ENCODE results near the gene NKAIN2.
"Not testable (repeated sequence)": the region's sequence is repeated elsewhere in the genome, so short reads cannot be mapped to it uniquely, and the experiment has no call there.

NKAIN2 gene

DNA sequence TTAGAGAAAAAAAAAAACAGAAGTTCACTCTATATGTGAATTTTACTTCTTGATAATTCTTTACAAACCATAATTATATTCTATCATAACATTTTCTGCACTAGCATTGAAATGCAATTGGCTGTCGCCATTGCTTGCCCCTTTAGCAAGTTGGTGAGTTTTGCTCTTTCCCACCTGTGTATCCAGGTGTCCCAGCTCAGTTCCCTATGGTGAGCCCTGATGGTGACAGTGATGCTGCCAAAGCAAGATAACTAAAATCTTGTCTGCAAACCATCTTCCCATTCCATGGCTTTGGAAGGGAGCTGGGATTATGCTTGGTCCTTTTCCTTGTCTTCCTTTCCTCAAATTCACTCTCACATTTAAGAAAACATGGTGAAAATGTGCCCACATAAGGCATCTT, 429.6 kb downstream of the NKAIN2 start:
- DNase-seq = no peak

DNA sequence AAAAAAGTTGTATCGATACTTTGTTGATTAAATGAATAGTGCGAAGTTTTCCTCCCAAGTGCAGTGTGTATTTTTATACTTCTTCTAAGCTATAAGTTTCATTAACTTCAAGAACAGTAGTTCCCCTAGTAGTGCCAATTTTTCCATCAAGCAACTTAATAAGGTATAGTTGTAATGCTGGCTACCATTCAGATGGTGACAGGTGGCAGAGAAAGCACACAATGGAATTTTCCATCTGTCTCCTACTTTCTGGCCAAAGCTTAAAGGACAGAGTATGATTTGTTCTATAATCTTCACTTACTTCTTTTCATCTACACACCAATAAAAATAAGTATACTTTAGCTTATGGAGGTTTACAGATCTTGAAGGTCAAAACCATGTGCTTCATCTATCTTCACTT, 431.1 kb downstream of the NKAIN2 start:
- DNase-seq = no peak

DNA sequence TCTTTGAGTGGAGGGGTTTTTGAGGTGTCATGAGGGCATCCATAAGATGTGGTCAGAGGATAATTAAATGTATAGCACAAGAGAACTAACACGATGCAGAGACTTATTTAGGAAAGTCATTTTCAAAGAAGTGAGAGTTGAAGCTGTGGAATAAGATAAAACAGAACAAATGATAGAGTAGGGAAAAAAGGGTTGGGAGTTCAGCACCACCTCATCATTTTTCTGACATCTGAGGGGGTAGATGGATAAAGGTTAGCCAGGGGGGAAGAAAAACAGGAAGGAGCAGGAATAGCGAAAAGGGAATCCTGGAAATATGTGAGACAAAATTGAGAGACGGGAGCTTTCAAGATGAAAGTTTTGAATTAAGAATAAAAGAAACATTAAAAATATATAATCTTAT, 434.2 kb downstream of the NKAIN2 start:
- no peak for DNase-seq

DNA sequence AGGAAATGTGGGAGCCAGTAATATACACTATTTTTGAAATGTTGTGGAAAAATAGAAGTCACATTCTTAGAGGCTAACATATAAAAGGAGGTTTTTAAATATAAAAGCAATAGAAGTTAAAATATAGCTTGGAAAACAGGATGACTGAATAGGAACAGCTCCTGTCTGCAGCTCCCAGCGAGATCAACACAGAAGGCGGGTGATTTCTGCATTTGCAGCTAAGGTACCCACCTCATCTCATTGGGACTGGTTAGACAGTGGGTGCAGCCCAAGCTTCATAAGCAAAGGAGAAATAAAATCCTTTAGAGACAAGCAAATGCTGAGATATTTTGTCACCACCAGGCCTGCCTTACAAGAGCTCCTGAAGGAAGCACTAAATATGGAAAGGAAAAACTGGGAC, 434.7 kb downstream of the NKAIN2 start:
- DNase-seq = not testable (repeated sequence)

DNA sequence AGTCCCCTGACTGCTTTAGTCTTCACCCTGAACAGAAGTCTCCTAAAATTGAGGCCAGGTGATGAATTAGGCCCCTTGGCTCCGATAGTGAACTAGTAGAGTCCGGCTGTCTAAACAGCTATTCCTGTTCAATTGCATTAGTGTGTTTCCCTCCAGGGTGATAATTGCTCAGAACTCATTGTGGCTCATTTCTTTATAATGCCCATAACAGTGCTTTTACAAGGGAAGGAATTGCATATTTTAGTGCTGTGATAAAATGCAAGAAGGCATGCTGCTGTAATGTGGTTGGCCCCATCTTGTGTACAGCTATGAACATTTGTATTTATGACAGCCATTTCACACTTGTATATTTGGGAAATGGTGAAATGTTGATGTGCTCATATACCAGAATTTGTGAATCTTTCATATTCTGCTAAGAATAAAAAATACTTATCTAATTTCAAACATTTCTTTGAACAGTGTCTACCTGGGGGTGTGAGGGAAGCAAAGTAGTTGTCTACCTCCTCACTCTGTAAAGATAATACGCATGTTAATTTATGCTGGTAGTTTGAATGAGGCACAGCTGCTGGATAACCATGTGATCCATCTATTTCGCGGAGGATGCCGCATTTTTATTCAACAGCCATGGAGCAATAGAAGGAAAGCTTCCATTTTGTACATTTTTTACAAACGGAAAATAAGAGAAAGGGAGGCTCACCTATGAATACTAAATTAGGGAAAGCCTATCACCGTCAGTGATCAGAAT, 451.4 kb downstream of the NKAIN2 start:
- no peak for DNase-seq

DNA sequence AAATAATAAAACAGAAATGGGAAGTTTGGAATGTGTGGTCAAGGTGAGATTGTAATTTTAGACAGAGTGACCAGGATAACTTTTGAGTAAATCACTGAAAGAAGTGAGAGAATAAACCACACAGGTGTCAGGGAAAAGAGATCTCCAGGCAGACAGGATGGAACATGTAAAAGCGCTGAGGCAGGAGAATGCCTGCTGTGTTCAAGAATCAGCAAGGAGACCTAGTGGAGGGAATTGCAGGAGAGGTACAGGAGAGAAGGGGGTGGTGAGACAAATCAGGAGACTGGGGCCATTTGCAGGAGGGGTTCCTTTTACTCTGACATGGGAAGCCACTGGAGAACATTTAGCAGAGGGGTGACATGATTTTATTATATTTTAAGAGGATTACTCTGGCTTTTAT, 456.7 kb downstream of the NKAIN2 start:
- DNase-seq = no peak

DNA sequence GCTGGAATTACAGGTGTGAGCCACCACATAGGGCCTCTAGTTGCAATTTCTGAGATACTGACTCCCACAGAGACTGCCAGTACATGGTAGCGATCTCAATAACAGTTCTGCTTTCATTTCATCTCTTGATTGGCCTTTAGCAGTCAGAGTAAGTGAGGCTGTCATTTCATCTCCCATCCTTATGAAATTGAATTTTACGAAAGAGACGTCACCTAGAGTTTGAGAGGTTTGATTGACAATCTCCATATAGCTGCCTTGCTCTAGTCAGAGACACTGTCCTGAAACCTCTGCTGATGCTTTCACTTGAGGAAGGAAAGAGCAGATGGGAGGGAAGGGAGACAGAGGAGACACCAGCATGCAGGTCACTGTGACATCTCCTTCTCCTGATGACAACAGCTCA, 466.1 kb downstream of the NKAIN2 start:
- DNase-seq = no peak

DNA sequence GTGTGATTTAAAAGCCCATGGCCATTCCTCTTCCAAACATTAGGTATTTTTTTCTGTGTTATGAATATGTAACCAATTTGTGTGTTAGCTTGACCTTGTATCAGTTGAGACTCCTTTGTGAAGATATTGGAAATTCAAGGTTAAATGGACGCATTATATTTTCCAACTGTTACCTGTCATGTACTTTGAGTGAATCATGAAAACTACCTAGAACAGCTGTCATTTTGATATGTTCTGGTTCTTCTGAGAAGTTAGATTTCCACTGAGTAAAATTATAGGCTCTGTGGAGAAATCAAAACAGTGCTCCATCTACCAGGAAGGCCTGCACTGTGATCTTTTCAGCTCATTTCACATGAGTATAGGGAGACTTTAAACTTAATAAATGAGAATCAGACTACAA, 470.0 kb downstream of the NKAIN2 start:
- DNase-seq = no peak

DNA sequence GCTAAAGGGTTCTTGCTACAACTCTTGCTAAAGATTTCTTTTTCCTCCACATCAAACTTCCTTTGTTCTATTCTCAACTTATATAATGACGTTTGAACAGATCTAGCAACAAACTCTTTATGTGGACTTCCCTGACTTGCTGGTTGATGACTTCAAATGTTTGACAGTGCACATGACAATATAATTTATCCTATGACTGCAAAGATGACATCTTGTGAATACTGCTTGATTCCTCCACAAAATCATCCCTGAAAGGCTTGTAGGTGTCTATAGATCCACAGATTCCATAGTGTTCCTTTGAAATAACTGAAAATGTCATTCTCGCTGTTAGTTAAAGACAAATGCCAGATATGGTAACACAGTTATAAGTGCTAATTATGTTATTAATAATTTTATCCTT, 478.9 kb downstream of the NKAIN2 start:
- no peak for DNase-seq

DNA sequence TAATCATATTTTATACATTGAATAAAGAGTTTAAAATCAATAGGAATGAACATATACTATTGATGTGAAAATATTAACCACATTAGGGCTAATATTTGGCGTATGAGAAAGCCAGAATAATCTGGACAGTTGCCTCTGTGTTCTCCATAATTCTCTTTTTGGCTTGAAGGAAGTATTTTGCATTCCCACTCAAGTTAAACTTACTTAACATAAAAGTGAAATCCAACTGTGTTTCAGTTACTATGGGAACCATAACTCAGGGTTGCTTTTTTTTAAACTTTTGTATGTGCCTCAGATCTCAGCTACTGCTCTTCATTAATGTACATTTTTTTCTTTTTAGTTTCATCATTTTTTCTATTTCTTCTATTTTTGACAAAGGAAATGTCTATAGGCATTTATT, 479.8 kb downstream of the NKAIN2 start:
- DNase-seq = no peak

DNA sequence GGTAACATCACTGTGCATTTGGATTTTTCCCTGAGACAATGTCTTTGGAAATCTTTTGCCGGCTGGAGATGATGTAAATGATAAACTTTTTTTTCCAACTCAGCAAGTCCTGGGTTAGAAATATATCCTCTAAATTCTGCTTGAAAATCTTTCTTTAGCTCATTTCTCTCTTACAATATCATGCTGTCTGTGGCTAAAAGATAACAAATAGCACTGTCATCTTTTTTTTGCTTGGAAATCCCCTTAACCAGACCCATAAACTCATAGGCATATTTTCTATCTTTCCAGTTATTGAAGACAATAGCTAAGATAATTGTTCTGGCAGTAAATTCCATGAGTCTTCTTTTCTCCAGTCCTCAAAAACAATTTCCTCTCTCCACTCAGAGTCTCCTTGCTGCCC, 481.5 kb downstream of the NKAIN2 start:
- no peak for DNase-seq

DNA sequence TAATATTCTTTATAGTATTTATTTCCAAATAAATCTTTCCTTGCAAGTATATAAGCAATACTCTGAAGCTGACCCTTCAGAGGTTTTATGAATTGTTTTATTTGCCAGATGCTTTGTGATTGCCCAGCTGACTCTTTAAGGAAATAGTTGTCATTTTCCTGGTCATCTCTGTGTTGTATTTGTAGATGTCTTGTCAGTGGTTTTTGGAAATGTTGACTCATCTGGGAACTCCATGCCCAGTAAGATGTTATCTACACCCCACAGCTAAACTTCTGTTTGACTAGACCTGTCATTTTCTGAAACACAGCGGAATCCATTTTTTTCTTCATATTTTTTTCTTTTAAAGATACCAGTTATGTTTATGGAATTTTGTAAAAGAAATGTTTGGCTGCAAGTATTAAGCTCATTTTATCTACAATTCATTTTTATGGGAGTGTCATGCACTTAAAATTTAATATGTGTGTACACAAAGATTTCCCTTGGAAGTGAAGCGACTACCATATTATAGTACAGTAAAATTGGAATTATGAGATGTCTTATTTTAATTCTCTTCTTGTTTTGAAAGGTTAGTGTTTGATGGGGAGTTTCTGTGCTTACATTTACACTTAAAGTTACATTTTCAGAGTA, 491.0 kb downstream of the NKAIN2 start:
- DNase-seq = no peak

DNA sequence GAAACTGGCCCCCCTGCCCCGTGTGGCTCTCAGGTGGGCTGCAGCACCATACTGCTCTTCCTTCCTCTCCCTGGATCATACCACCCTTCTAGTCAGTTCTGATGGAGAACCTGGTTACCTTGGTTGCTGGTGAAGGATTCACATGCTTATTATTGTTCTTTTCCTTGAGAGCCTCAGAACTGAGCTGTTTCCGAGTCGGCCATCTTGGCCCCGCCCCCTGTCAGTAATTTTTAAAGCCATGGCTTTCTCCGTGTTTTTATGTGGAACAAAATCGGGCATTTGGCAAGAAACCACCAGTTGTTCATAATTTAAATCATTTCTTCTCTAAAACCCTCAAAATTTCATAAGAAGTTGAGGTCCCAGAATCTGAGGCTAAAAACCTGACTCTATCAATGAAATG, 493.8 kb downstream of the NKAIN2 start:
- DNase-seq = no peak

DNA sequence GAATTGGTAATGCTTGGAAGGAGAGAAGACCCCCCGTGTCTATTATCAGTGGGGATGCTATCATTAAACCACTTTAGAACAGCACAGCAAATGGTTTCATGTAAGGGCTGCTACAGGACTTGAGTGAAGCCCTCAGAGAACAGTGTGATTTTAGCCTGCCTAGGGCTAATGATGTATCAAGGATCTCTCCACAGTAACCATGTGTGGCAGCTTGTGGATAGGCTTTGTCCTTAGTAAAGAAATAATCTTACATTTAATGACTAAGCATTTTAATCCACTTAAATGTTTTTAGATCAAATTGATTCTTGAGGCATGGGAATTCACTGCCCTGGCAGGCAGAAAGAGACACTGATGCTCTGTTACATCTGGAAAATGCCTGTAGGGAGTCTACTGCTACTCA, 495.1 kb downstream of the NKAIN2 start:
- DNase-seq = no peak

DNA sequence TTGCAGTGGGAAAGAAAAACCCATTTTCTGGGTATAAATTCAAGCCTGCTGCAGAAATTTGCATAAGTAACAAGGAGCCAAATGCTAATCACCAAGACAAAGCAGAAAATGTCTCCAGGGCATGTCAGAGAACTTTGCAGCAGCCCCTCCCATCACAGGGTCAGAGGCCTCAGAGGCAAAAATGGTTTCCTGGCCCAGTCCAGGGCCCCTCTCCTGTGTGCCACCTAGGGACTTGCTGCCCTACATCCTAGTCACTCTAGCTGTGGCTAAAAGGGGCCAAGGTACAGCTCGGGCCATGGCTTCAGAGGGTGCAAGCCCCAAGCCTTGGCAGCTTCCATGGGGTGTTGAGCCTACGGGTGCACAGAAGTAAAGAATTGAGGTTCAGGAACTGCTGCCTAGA, 497.2 kb downstream of the NKAIN2 start:
- not testable (repeated sequence) for DNase-seq

DNA sequence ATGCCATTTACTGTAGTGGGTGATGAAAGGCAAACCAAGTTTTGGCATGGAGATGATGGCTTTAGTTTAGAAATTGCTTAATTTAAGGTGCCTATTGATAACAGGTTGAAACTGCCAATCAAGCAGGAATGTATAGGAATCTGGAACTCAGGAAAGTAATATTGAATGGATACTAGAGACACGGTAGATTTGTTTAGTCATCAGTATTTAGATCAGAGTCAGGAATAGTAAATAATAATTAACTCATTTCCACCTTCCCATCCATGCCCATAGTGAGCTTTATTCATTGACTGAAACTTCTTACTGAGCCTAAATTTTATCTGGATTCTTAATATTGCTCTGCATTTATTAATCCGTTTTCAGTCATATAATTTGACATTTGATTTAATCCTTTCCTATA, 500.3 kb downstream of the NKAIN2 start:
- no peak for DNase-seq

DNA sequence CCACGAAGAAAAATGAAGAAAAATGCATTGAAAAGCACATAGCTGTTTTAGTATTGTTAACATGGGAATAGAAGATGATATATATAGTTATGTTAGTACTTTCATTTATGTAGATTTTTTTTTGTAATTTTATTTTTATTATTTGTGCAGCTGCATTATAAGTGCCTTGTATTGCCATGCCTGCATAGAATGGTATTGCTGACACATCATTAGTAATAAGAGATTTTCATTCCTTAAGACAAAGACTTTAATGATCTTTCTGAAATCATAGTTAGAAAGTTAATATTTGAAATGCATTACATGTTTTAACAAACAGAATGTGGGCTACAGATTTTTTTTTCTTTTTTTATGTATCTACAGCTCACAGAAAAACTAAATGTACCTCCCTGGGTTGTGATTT, 506.5 kb downstream of the NKAIN2 start:
- no peak for DNase-seq

DNA sequence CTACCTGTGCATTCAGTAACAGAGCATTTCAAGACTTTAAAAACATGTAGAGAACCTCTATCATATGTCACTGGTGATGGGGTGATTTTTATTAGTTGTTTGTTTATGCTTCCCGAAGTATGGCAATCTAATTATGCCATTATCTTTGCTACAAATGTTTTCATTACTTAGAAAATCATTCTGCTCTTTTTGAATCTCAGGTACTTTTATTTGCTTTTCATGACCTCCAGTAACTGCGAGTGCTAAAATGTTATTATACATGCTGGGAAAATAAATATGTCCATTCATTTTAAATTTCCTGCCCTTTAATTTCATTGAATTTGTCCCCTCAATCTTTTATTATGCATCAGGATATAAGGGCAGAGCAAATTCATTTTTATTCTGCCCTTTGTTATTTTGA, 515.7 kb downstream of the NKAIN2 start:
- DNase-seq = no peak

DNA sequence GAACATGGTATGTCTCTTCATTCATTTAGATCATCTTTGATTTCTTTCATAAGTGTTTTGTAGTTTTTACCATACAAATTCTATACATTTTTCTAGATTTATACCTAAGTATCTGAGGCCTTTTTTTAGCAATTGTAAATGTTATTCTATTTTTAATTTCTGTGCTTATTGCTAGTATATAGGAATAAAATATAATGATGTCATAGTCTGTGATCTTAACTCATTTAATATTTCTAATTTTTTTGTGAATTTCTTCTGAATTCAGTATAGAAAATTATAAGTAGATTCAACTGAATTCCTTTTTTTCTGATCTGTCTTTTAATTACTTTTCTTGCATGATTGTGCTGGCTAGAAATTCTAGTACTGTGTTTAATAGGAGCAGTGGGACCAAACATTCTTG, 520.6 kb downstream of the NKAIN2 start:
- DNase-seq = no peak

DNA sequence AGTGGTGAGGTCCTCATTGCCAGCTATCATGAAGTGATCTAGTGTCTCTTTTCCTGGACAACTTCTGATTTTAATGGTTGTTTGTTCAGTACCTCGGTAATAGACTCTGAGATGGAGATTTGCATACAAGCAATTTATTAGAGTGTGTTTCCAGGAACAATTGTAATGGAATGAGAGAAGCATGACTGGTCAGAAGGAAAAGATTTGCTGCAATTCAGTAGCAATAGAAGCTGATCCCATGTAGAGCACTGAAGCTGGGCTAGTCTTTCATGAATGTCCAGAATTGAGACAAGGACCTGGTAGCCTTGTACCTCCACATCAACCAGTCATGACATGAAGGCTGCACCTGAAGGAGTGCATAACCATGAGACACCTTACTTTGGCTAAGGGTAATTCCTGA, 526.5 kb downstream of the NKAIN2 start:
- no peak for DNase-seq

DNA sequence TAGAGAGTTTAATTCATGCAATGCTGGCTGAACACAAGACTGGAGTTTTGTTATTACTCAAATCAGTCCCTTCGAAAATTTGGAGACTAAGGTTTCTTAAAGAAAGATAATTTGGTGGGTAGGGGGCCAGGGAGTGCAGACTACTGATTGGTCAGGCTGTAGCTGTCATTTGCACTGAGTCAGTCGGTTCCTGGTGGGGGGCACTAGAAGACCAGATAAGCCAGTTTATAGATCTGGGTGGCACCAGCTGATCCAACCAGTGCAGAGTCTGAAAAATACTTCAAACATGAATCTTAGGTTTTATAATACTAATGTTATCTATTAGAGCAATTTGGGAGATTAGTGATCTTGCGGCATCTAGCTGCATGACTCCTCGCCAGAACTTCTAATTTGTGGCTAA, 530.7 kb downstream of the NKAIN2 start:
- DNase-seq = no peak

DNA sequence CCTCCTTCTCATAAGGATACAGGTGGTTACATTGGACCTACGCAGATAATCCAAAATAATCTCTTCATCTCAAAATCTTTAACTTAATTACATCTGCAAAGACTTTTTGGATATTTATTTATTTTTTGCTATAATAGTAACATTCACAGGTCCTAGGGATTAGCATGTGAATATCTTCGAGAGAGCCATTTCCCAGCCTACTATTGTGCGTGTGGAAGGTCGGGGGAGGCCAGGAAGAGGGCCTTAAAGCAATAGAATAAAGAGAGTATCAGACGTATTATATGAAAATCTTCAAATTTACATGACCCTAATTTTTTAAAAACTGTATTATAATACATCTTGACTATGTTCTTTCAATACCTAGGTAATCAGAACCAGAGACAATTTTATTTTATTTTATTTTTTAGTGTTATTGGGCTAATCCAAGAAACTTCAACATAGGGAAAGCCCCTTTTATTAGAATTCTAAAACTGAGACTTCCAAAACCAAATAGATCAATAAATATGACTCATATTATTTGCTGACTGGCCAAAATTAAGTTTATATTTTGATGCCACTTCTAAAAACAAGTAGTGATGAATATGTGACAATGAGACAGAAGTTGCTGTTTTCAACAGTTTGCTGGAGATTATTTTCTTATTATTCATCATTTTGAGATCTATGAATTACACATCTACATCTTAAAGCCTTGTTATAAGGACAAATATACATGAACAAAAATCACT, 536.1 kb downstream of the NKAIN2 start:
- DNase-seq = no peak

DNA sequence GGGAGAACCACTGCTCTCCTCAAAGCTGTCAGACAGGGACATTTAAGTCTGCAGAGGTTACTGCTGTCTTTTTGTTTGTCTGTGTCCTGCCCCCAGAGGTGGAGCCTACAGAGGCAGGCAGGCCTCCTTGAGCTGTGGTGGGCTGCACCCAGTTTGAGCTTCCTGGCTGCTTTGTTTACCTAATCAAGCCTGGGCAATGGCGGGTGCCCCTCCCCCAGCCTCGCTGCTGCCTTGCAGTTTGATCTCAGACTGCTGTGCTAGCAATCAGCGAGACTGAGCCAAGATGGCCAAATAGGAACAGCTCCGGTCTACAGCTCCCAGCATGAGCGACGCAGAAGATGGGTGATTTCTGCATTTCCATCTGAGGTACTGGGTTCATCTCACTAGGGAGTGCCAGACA, 544.7 kb downstream of the NKAIN2 start:
- not testable (repeated sequence) for DNase-seq

DNA sequence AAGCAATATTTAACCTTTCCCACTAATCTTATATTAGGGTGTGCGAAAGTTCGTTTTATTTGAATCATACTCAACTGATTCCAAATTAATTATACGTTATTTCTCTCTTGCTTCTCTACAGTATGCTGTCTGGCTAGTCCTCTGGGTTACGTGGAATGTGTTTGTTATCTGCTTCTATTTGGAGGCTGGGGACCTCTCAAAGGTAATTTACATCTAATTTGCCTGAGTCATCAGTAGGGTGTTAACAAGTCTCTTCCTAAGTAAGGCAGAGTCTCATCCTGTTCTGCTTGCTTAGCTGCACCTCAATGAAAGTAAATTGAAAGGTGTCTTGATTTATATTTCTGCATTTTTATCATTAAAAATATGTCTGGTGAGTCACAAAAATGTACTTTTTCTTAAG, 551.5 kb downstream of the NKAIN2 start:
- DNase-seq = no peak
